HepG2 (cell line): ENCODE data around the gene AIP. TPM values are rescaled to one million over a fixed set of nuclear protein-coding genes. Genes with fewer than 3 reads are reported as not detected.

Experiments
- ARHGAP35 ChIP-seq: sonication (generic); formaldehyde crosslinking; IDR thresholded peaks from 2 replicates; pipeline ENCODE4 v1.9.0; 2022; ENCODE audit warnings: mild to moderate bottlenecking, inconsistent platforms, moderate library complexity, missing genetic modification reagents, borderline replicate concordance
- DZIP1 ChIP-seq: sonication (generic); formaldehyde crosslinking; IDR thresholded peaks from 2 replicates; pipeline ENCODE4 v1.5.0; 2020; ENCODE audit warnings: mild to moderate bottlenecking, missing genetic modification reagents
- FOSL1 ChIP-seq: sonication (generic); formaldehyde crosslinking; IDR thresholded peaks from 2 replicates; pipeline ENCODE4 v1.9.0; 2021; ENCODE audit warnings: missing genetic modification reagents, borderline replicate concordance
- GTF2F1 ChIP-seq: fragments of 150-350 bp; IDR thresholded peaks from 2 replicates; pipeline ENCODE4 v1.6.1; 2014; ENCODE audit warnings: low read length
- MATR3 ChIP-seq: sonication (generic); formaldehyde crosslinking; IDR thresholded peaks from 2 replicates; pipeline ENCODE4 v1.4.0; 2020; ENCODE audit warnings: missing genetic modification reagents
- MIXL1 ChIP-seq: IDR thresholded peaks from 2 replicates; pipeline ENCODE4 v1.6.1; 2016
- NCOA1 ChIP-seq: sonication (generic); formaldehyde crosslinking; IDR thresholded peaks from 2 replicates; pipeline ENCODE4 v1.9.0; 2021; ENCODE audit warnings: missing genetic modification reagents
- NFYB ChIP-seq: sonication (generic); formaldehyde crosslinking; IDR thresholded peaks from 2 replicates; pipeline ENCODE4 v1.4.0; 2020; ENCODE audit warnings: missing genetic modification reagents
- NKX3-1 ChIP-seq: sonication (generic); formaldehyde crosslinking; IDR thresholded peaks from 2 replicates; pipeline ENCODE4 v1.5.0; 2020; ENCODE audit warnings: missing genetic modification reagents
- RFXAP ChIP-seq: sonication (generic); formaldehyde crosslinking; IDR thresholded peaks from 2 replicates; pipeline ENCODE4 v1.4.0; 2020; ENCODE audit warnings: missing genetic modification reagents, borderline replicate concordance
- SRSF1 ChIP-seq: fragments of 200-400 bp; formaldehyde crosslinking; optimal IDR thresholded peaks from 2 replicates; pipeline ENCODE3; 2017; ENCODE audit warnings: mild to moderate bottlenecking, low read depth, low read length, moderate library complexity
- U2AF1 ChIP-seq: fragments of 200-400 bp; formaldehyde crosslinking; optimal IDR thresholded peaks from 2 replicates; pipeline ENCODE3; 2017; ENCODE audit warnings: mild to moderate bottlenecking, low read depth, low read length
- ZBTB14 ChIP-seq: sonication (generic); formaldehyde crosslinking; IDR thresholded peaks from 2 replicates; pipeline ENCODE4 v1.4.0; 2020; ENCODE audit warnings: missing genetic modification reagents
- ZBTB25 ChIP-seq: IDR thresholded peaks from 2 replicates; pipeline ENCODE4 v1.6.1; 2018; ENCODE audit warnings: missing genetic modification reagents
- ZFX ChIP-seq: sonication (generic); formaldehyde crosslinking; IDR thresholded peaks from 2 replicates; pipeline ENCODE4 v1.4.0; 2020; ENCODE audit warnings: mild to moderate bottlenecking, low read depth, missing genetic modification reagents, moderate library complexity
- ZNF121 ChIP-seq: sonication (generic); formaldehyde crosslinking; IDR thresholded peaks from 2 replicates; pipeline ENCODE4 v1.5.0; 2020; ENCODE audit warnings: mild to moderate bottlenecking, missing genetic modification reagents
- ZNF224 ChIP-seq: sonication (generic); formaldehyde crosslinking; IDR thresholded peaks from 2 replicates; pipeline ENCODE4 v1.5.0; 2020; ENCODE audit warnings: mild to moderate bottlenecking, missing genetic modification reagents
- ZNF382 ChIP-seq: sonication (generic); formaldehyde crosslinking; IDR thresholded peaks from 2 replicates; pipeline ENCODE4 v1.5.0; 2020; ENCODE audit warnings: missing genetic modification reagents, mild to moderate bottlenecking, borderline replicate concordance
- ZNF383 ChIP-seq: sonication (generic); formaldehyde crosslinking; IDR thresholded peaks from 2 replicates; pipeline ENCODE4 v1.4.0; 2020; ENCODE audit warnings: missing genetic modification reagents, mild to moderate bottlenecking, borderline replicate concordance
- ZNF562 ChIP-seq: sonication (generic); formaldehyde crosslinking; IDR thresholded peaks from 2 replicates; pipeline ENCODE4 v1.8.0; 2022; ENCODE audit warnings: missing genetic modification reagents, borderline replicate concordance
- ZNF710 ChIP-seq: sonication (generic); formaldehyde crosslinking; IDR thresholded peaks from 2 replicates; pipeline ENCODE4 v1.5.0; 2020; ENCODE audit warnings: mild to moderate bottlenecking, missing genetic modification reagents, borderline replicate concordance
- ZNF761 ChIP-seq: sonication (generic); formaldehyde crosslinking; conservative IDR thresholded peaks from 2 replicates; pipeline ENCODE4 v1.4.0; 2020; ENCODE audit warnings: mild to moderate bottlenecking, missing genetic modification reagents
- ZSCAN20 ChIP-seq: sonication (generic); formaldehyde crosslinking; IDR thresholded peaks from 2 replicates; pipeline ENCODE4 v1.4.0; 2020; ENCODE audit warnings: missing genetic modification reagents, mild to moderate bottlenecking, borderline replicate concordance
- polyA plus RNA-seq, 8 experiments: library from polyadenylated mRNA; depleted of rRNA in 3 of 8; stranded (reverse) in 7 of 8; unstranded in 1 of 8; fragments of >200 nt; fragmentation: Illumina TruSeq in 4 of 8; extraction: Trizol in 4 of 8; gene quantifications; 2 replicates each; pipeline versions ENCODE4 v1.2.1 to v1.2.3, GENCODE V29; 2011 to 2016; ENCODE audit warnings: low read depth in 4 of 8, missing spikeins in 1 of 8, mixed read lengths in 1 of 8; ENCODE audit not compliant: insufficient read depth in 1 of 8
- total RNA-seq, 5 experiments: library from RNA; depleted of rRNA; stranded (reverse); fragments of >200 nt; fragmentation: Illumina TruSeq; extraction: Trizol; gene quantifications; 2 replicates each; pipeline ENCODE4 v1.2.3, GENCODE V29; 2016; ENCODE audit warnings: low read depth in 1 of 5

Gene AIP
- total and polyA plus RNA-seq, 2 of the 13 experiments (the other 11 are each of a cell fraction or from before 2014, with no cell fraction given), result 51.8 to 110 TPM

- TF ChIP-seq ZNF382, result no peak
- TF ChIP-seq ZBTB25 (CRISPR knock-in tag), result peak; percentile 58; the same call in 1 of the 2 replicates
- no peak for TF ChIP-seq ZNF121
- TF ChIP-seq NKX3-1, result peak; percentile 82
- TF ChIP-seq NCOA1 (CRISPR knock-in tag), result 0 out of 2 replicates have a peak, but pooled peaks have one; percentile 50
- no peak for TF ChIP-seq SRSF1
- peak; percentile 85 for TF ChIP-seq RFXAP
- TF ChIP-seq GTF2F1, result no peak
- TF ChIP-seq DZIP1 (CRISPR knock-in tag), result peak; percentile 96
- TF ChIP-seq NFYB (CRISPR knock-in tag), result peak; percentile 79
- peak; percentile 88 for TF ChIP-seq ZFX (CRISPR knock-in tag)
- no peak; the same call in 1 of the 2 replicates for TF ChIP-seq ZBTB14 (CRISPR knock-in tag)
- TF ChIP-seq ZNF224 (CRISPR knock-in tag), result peak; percentile 87
- no peak for TF ChIP-seq U2AF1
- peak; percentile 98 for TF ChIP-seq ARHGAP35 (CRISPR knock-in tag)
- no peak for TF ChIP-seq FOSL1 (CRISPR knock-in tag)
- peak; percentile 78; the same call in 1 of the 2 replicates for TF ChIP-seq ZNF710 (CRISPR knock-in tag)
- TF ChIP-seq ZNF761, result peak; percentile 95
- peak; percentile 78; the same call in 1 of the 2 replicates for TF ChIP-seq MIXL1 (CRISPR knock-in tag)
- TF ChIP-seq ZSCAN20, result 0 out of 2 replicates have a peak, but pooled peaks have one; percentile 49
- no peak for TF ChIP-seq MATR3 (CRISPR knock-in tag)
- TF ChIP-seq ZNF383 (CRISPR knock-in tag), result no peak
- TF ChIP-seq ZNF562, result peak; percentile 54; the same call in 1 of the 2 replicates
Measured at GRCh38 chr11:67482827-67483798, at the start of gene AIP (continued).
